ENCODE data around the gene KLHL29.

Gene KLHL29

DNA sequence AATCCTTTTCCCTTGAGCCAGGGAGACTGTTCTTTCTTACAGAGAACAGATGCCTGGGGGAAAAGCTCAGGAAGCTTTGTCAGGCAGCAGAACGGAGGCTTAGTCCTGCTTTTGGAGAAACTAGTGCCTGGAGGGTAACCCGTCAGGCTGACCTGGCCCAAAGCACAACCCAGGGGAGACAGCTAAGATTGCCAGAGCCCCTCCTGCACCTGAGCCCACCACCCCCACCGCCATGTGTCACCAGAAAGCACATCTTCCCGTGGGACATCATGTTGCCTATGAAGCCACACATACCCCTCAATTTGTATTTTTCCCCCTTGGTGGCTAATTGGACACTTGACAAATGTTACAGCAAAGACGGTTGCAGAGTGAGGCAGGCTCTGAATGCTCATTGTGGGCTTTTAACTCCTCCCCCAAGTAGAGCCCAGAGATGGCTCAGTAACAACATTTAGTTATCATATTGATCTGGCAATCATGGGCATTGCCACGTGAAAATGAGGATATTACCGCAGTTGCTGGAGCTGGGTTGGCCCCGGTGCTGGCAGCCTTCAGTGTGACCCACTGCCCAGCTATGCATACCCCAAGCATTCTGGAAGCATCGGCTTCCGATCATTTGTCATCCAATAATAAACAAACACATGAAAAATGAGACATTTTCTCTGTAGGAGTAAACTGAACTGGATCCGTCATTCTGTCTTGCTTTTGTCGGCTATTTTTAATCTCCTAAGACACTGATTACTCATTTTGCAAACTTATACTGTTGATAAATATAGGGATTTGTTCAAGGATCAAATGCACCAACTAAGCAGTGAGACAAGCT, 312.5 kb downstream of the KLHL29 start:
- no peak overlapping the region for H3K4me3 ChIP-seq (ENCODE audit: low read length)
- TF ChIP-seq, protein P1, sequence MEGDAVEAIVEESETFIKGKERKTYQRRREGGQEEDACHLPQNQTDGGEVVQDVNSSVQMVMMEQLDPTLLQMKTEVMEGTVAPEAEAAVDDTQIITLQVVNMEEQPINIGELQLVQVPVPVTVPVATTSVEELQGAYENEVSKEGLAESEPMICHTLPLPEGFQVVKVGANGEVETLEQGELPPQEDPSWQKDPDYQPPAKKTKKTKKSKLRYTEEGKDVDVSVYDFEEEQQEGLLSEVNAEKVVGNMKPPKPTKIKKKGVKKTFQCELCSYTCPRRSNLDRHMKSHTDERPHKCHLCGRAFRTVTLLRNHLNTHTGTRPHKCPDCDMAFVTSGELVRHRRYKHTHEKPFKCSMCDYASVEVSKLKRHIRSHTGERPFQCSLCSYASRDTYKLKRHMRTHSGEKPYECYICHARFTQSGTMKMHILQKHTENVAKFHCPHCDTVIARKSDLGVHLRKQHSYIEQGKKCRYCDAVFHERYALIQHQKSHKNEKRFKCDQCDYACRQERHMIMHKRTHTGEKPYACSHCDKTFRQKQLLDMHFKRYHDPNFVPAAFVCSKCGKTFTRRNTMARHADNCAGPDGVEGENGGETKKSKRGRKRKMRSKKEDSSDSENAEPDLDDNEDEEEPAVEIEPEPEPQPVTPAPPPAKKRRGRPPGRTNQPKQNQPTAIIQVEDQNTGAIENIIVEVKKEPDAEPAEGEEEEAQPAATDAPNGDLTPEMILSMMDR (IDR thresholded peaks at IDR 0.05; ENCODE audit: low read depth, low read length, poor library complexity, severe bottlenecking) = no peak
- TF ChIP-seq EZH2phosphoT487 (IDR thresholded peaks at IDR 0.05; ENCODE audit: borderline replicate concordance, low read length) = no peak
- no peaks in the 10 kb centered on the region for H3K27me3 ChIP-seq (ENCODE audit: control insufficient read depth, low read length)
- H3K9me2 ChIP-seq (replicated peaks; ENCODE audit: control insufficient read depth, low read length) = no peaks in the 10 kb centered on the region
- H3K4me2 ChIP-seq (ENCODE audit: low read length) = no peak overlapping the region
- H3K27ac ChIP-seq (ENCODE audit: low read depth, low read length) = no peak overlapping the region
- H3K4me1 ChIP-seq (ENCODE audit: control insufficient read depth, low read length) = no peaks in the 10 kb centered on the region
- H4K20me1 ChIP-seq (ENCODE audit: control insufficient read depth, insufficient read depth, low read depth, low read length) = no peaks in the 10 kb centered on the region
- H3F3A ChIP-seq (ENCODE audit: control insufficient read depth, insufficient read depth) = no peaks in the 10 kb centered on the region
- no peaks in the 10 kb centered on the region for H3K36me3 ChIP-seq (ENCODE audit: control insufficient read depth, low read length)
- H3K79me2 ChIP-seq (ENCODE audit: control insufficient read depth, low read length) = no peaks in the 10 kb centered on the region
- H3K9me3 ChIP-seq (ENCODE audit: control insufficient read depth, insufficient read depth, low read length) = no peaks in the 10 kb centered on the region

DNA sequence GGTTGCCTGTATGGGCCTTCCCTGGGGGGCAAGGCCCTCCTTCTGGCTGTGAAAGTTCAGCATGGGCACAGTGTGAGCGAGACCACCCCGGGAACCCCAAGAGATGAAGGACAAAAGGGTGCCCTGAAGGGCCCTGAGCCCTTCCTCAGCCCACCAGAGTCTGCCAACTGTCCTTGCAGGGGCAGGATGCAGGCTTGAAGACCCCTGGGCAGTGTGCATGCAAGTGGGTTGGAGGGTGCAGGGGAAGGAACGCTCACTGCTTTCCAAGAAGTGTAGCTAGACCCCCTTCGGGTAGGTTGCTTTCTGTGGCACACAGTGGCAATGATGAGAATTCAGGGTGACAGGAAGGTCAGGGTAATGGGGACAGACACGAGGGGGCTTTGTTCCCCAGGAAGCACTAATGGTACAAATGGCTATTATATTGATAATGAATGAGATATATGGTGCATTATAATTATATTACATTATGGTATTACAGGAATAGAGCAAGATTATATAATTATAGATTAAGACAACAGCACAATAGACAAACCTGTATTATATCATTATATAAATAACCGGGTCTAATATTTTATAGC, 313.2 kb downstream of the KLHL29 start:
- H3K4me1 ChIP-seq (ENCODE audit: control insufficient read depth, low read length) = no peaks in the 10 kb centered on the region
- H3K4me3 ChIP-seq (ENCODE audit: low read length) = no peak overlapping the region
- no peaks in the 10 kb centered on the region for H4K20me1 ChIP-seq (ENCODE audit: control insufficient read depth, insufficient read depth, low read depth, low read length)
- no peak overlapping the region for H3K27ac ChIP-seq (ENCODE audit: low read depth, low read length)
- H3K9me3 ChIP-seq (ENCODE audit: control insufficient read depth, insufficient read depth, low read length) = no peaks in the 10 kb centered on the region
- H3F3A ChIP-seq (ENCODE audit: control insufficient read depth, insufficient read depth) = no peaks in the 10 kb centered on the region
- H3K4me2 ChIP-seq (ENCODE audit: low read length) = no peak overlapping the region
- no peaks in the 10 kb centered on the region for H3K27me3 ChIP-seq (ENCODE audit: control insufficient read depth, low read length)
- no peaks in the 10 kb centered on the region for H3K36me3 ChIP-seq (ENCODE audit: control insufficient read depth, low read length)
- no peaks in the 10 kb centered on the region for H3K79me2 ChIP-seq (ENCODE audit: control insufficient read depth, low read length)
- no peak for TF ChIP-seq EZH2phosphoT487 (IDR thresholded peaks at IDR 0.05; ENCODE audit: borderline replicate concordance, low read length)
- TF ChIP-seq, protein P1 (IDR thresholded peaks at IDR 0.05; ENCODE audit: low read depth, low read length, poor library complexity, severe bottlenecking) = no peak
- no peaks in the 10 kb centered on the region for H3K9me2 ChIP-seq (replicated peaks; ENCODE audit: control insufficient read depth, low read length)

DNA sequence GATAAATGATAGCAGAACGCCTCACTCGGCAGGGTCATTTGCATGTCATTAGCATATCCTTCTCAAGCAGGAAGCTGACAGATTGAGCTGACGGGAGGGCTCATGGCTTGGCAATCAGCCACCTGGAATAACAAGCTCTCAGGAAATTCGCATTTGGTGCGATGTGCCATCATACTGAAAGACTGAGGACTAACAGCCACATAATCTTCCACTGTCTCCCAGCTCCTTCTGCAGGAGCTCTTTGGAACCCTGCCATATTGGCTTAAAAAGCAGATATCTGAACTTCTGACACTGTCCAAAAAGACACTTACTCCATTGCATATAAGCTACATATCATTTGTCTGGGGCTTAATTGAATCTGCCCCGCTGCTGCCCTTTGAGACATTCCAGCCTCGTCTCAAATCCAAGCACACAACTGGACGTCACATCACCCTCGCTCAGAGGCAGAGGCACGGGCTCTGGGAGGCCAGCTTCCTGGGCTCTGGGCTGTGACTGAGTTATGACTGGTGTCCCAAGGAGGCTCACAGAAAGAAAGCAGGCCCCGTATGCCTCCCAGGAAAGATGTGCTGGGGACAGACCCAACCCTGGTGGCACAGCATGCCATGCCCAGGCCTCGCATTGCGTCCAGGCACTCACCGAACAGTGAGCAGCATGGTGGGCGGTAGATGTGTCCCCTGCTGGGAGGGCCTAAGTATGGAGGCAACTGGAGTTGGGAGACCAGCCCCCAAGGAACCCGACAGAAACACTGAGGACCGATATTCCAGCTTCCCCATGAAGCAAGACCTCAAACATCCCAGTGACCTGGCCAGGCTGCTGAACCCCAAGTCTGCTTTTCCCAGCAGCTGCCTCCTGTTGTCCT, 314.0 kb downstream of the KLHL29 start:
- no peak overlapping the region for H3K27ac ChIP-seq (ENCODE audit: low read depth, low read length)
- no peak overlapping the region for H3K4me3 ChIP-seq (ENCODE audit: low read length)
- no peak overlapping the region for H3K4me2 ChIP-seq (ENCODE audit: low read length)
- no peaks in the 10 kb centered on the region for H3K36me3 ChIP-seq (ENCODE audit: control insufficient read depth, low read length)
- no peaks in the 10 kb centered on the region for H4K20me1 ChIP-seq (ENCODE audit: control insufficient read depth, insufficient read depth, low read depth, low read length)
- H3K9me2 ChIP-seq (replicated peaks; ENCODE audit: control insufficient read depth, low read length) = no peaks in the 10 kb centered on the region
- TF ChIP-seq, protein P1 (IDR thresholded peaks at IDR 0.05; ENCODE audit: low read depth, low read length, poor library complexity, severe bottlenecking) = no peak
- TF ChIP-seq EZH2phosphoT487 (IDR thresholded peaks at IDR 0.05; ENCODE audit: borderline replicate concordance, low read length) = no peak
- no peaks in the 10 kb centered on the region for H3K27me3 ChIP-seq (ENCODE audit: control insufficient read depth, low read length)
- H3K4me1 ChIP-seq (ENCODE audit: control insufficient read depth, low read length) = no peaks in the 10 kb centered on the region
- H3K9me3 ChIP-seq (ENCODE audit: control insufficient read depth, insufficient read depth, low read length) = no peaks in the 10 kb centered on the region
- H3F3A ChIP-seq (ENCODE audit: control insufficient read depth, insufficient read depth) = no peaks in the 10 kb centered on the region
- H3K79me2 ChIP-seq (ENCODE audit: control insufficient read depth, low read length) = no peaks in the 10 kb centered on the region
